GM12875 (cell line): ENCODE measurements around the gene DCXR.

Experiments
- H3K4me3 ChIP-seq: one replicate; pipeline ENCODE4 v1.5.1; 2011; ENCODE audit warnings: low read depth, low read length, control low read depth
- CTCF ChIP-seq: IDR thresholded peaks from 2 replicates; pipeline ENCODE4 v1.5.1; 2011; ENCODE audit warnings: low read depth, mild to moderate bottlenecking, control low read depth, inconsistent platforms, low read length, moderate library complexity, borderline replicate concordance; ENCODE audit not compliant: insufficient read depth

DCXR gene

DNA sequence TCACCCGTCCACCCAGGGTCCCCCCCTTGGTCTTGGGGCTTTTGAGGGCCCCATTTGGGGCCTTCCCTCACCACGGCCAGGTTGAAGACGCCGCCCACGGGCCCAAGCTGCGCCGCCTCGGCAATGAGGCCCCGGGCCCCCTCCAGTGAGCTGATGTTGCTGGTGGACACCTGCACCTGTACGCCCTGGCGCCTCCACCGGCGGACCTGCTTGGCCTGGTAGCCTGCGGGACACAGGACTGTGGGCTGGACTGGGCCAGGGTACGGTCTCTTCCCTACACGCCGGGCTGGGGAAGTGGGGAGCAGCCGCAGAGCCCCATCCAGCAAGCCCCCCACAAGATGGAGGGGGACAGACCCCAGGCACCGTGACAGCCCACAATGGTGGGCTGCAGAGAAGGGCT is 45.0 kb upstream of the DCXR start:
- no peak for TF ChIP-seq CTCF

DNA sequence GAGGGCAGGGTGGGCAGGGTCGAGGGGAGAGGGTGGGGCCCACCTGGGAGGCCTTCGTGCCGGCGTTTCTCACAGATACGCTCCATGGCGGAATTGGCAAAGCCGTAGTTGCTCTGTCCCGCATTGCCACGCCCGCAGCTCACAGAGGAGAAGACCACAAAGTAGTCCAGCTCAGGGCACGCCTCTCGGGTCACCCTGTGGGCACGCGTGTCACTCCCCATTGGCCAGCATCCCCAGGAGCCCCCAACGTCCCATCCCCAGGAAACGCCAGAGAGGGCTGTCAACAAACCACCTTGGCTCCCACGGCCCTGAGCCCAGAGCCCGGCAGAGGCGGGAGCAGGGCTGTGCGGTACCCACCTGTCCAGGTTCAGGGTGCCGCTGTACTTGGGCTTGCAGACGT is 44.5 kb upstream of the DCXR start:
- H3K4me3 ChIP-seq = no peak overlapping the region
- no peak for TF ChIP-seq CTCF

More for the DNA sequence above, 45.0 kb upstream of the DCXR start:
- no peak overlapping the region for H3K4me3 ChIP-seq

DNA sequence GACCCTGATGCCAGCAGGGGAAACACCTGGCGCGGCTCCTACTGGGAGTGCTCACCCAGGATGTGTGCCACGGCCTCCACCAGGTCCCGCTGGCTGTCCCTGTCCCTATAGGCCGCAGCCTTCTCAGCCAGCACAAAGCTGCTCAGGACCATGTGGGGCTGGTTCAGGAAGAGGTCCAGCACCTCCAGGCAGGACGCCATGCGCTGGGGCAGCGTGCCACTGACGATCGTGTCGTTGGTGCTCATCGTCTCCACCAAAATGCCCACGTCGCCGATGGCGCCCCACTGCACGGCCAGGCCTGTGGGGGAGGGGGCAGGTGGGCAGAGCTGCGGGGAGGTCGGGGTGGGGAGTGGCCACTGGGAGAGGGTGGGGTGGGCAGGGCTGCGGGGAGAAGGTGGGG is 44.0 kb upstream of the DCXR start:
- H3K4me3 ChIP-seq = no peak overlapping the region
- TF ChIP-seq CTCF = no peak

- no peak for TF ChIP-seq CTCF
Observed at GRCh38 chr17:82080789-82081464, 43.4 kb upstream of the DCXR start.

GRCh38 chr17:82080048-82080788 is 42.7 kb upstream of the DCXR start:
- TF ChIP-seq CTCF = no peak
- H3K4me3 ChIP-seq = no peak overlapping the region

More at GRCh38 chr17:82080789-82081464, 43.4 kb upstream of the DCXR start:
- no peak overlapping the region for H3K4me3 ChIP-seq

GRCh38 chr17:82079001-82079677 is 41.6 kb upstream of the DCXR start:
- no peak overlapping the region for H3K4me3 ChIP-seq
- no peak for TF ChIP-seq CTCF
